Inflammatory macrophage treated with lipopolysaccharide for 4 hours (primary cell): ENCODE measurements around the gene P3H4.
"Not testable (repeated sequence)": the region's sequence is repeated elsewhere in the genome, so short reads cannot be mapped to it uniquely, and the experiment has no call there.

Experiments used
- DNase-seq: peaks from one replicate; pipeline ENCODE4 v3.0.0-alpha.2; 2020

Gene P3H4

GRCh38 chr17:41792845-41793783, 18.6 kb downstream of the P3H4 start:
- DNase-seq: no peak

DNA sequence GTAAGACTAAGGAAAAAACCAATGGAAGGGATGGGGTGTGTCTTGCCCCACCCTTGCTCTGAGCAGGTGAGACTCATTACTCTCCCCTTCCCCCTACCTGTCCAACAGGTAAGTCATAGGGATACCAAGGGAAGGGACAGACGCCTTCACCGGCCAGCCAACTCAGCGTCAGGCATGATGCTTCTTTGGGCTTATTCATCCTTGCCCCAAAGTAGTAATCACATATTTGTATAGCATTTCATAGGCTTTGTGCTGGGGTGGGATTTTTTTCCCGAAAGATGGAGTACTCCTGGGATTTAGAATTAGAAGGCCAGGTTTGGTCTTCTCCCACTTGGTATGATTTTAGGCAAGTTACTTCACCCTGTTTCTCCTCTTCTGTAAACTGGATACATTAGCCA, 24.7 kb downstream of the P3H4 start:
- DNase-seq: no peak

- DNase-seq: peak; percentile 100
These were observed 25.3 kb downstream of the P3H4 start, which contains the start of gene JUP for GRCh38 chr17:41786227-41787020. Gene JUP, minus strand, starts transcription at chr17:41786711. Its CDS starts 14,857 bp downstream, at chr17:41771854.

GRCh38 chr17:41785859-41786226, 25.9 kb downstream of the P3H4 start:
- peak; percentile 52 for DNase-seq

DNA sequence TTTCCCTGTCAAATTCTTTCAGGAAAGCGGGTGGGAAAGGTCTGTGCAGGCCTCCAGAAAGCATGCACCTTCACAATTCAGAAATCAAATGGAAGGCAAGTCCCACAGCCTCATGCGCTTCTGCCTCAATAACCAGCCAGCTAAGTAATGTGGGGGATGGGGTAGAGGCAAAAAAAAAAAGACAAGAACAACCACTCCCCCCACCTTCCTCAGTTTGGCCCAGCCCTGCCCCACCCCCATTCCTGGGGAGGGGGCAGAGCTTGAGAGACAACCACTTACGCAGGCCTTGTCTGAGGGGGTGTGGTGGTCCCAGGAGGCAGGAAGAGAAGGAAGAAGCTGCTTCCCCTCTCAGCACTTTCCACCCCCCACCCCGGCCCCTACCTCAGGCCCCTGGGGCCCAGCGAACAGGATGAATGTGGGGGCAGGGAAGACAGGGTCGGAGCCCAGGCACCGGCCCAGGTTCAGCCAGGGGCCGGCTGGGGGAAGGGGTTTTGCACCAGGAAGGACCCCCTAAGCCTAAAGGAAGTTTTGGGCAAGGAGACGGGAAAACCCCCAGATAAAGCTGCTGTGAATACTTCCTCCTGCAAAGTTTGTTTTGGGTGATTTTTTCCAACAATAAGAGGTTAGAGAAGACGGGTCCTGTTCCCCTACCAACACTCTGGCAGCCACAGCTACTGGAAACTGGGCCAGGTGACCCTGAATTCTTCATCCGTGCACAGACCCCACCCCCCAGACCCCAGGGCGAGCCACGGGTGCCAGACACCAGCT, 26.5 kb downstream of the P3H4 start:
- DNase-seq: peak; percentile 32

DNA sequence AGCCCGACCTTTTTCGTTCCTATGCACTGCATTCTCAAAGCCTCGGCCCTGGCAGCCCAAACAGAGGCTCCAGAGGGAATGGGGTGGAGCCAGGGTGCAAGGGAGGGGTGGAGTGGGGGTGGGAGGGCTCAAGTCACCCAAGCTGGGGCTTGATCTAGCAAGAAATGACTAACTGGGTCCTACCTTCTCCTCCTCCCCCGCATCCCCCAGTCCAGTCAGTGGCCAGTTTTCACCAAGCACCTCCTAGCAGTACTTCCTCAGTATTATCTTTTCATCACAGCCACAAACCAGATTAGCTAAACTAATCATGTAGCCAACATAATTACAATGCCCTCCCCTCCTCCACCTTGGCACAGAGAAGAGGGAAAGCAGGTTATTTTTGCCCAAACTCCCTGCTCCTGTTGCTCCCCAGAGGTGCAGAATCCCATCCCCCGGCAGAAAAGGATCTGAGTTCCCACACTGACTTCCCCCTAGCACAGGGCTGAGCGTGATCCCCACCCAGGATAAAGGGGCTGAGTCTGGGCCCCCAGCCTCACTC, 27.5 kb downstream of the P3H4 start:
- DNase-seq: peak; percentile 84

DNA sequence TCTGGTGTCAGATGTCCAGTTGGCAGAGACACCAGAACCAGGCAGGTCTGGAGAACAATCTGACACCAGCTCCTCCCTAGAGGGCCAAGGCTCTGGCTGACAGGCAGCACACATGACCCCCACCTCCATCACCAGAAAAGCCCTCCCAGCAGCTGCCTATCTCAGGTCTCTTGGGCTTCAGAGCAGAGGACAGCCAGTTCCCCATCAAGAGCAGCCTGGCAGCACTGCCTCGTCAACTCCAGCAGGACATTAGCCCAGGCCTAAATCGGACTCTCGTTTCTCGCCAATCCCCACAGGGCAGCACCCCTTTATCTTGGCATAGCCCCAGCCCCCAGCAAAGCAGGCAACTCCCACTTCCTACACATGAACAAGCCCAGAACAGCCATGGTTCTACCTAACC, 29.6 kb downstream of the P3H4 start:
- no peak for DNase-seq

GRCh38 chr17:41781404-41782110, 30.2 kb downstream of the P3H4 start:
- DNase-seq: no peak

- DNase-seq: no peak
These were observed 31.8 kb downstream of the P3H4 start for GRCh38 chr17:41779954-41780353.

GRCh38 chr17:41777574-41778188, 34.1 kb downstream of the P3H4 start:
- DNase-seq: no peak

DNA sequence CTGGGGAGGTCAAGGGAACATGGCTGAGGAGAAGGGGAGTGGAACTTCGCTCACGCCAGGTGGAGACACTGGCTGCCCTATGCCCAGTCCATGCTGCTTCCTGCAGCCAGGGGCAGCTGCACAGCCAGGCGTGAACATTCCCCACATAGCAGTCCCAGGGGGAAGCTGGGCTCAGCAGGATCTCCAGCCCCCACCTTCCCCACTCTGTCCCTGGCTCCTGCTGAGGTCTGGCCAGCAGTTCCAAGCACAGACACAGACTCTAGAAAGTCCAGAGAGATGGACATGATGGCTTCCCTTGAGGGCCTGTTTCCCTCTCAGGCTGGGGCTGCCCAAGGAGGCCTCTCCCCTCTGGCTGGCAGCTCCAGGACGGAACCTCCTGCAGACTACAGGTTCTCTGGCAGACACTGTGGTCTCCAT, 34.6 kb downstream of the P3H4 start:
- no peak for DNase-seq

- DNase-seq: not testable (repeated sequence)
These were observed 35.4 kb downstream of the P3H4 start for GRCh38 chr17:41776262-41776900.

GRCh38 chr17:41775394-41776226, 36.1 kb downstream of the P3H4 start:
- DNase-seq: no peak

DNA sequence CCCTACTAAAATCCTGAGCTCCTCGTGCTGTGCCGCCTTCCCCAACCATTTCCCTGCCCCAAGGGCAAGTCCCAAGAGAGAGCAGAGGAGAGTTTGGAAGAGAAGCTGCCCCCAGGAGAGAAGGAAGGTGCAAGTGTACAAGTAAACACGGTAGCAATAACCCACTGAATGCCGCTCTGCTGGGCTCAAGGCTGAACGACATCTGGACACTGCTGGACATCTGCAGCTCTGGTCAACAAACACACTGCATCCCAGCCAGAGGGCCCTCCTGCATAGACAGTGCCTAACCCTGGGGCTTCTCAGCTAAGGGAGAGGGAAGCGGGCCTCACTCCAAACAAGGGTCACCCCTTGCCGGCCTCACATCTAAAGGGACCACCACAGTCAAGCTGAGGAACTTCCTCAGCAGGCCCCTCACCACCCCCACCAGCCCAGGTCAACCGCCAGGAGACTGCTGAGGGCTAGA, 38.0 kb downstream of the P3H4 start:
- DNase-seq: no peak

DNA sequence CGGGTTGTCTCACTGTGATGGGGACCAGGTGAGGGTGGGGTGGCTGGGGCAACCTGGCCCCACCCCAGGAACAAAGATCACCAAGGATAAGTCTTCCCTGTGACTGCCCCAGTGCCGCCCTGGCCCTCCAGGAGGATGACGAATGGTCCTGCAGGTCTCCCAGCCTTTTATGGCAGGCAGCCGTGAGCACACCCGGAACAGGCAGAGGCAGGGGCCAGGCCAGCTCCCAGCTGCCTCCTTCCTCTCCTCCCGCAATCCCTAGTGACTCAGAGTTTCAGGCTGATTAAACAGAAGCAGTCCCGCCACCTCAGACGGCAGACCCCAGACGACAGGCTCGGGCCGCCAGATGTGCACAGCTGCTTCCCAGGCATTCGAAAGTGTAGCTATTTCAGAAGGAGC, 38.6 kb downstream of the P3H4 start:
- no peak for DNase-seq

- no peak for DNase-seq
These were observed 39.1 kb downstream of the P3H4 start for GRCh38 chr17:41772586-41773189.

GRCh38 chr17:41772218-41772585, 39.5 kb downstream of the P3H4 start:
- no peak for DNase-seq

GRCh38 chr17:41771389-41772206, 40.2 kb downstream of the P3H4 start:
- no peak for DNase-seq

- DNase-seq: no peak
These were observed 41.8 kb downstream of the P3H4 start for GRCh38 chr17:41769985-41770384.
